ENCODE results near the gene ACBD4.

ACBD4 gene

GRCh38 chr17:45161288-45162024 is 26.0 kb downstream of the ACBD4 start, which contains the start of gene HEXIM2:
TSS of gene HEXIM2 (plus strand) at chr17:45161875. CDS start at chr17:45162794, 919 bp downstream.
- peak; percentile 98 for DNase-seq

DNA sequence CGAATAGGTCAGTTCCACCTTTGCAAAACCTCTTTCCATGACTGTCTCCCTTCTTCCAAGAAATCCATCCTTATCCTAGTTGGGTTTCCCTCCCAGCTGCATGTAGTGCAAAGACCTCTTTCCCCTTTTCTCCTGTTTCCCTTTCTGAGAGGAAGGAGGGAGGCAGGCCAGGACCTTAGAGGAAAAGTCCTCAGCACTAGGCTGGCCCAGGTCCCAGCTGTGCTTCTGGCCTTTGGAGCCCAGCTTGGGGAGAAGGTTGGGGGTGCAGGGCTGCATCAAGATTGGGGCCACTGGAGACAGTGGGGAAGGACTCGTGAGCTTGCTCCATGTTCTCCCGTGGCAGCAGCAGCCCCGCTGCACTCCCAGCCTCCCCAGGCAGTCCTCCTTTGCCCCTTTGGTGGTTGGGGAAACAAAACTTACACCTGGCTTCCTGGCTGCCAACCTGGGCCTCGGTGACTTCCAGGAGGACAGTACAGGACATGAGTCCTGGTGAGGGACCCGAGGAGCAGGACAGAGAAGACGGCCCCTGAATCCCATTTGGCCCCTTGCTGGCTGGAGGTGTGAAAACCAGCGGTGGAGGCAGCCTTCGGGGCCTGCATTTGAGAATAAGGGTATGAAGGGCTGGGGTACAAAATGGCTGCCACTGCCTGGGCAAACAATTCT is 26.7 kb downstream of the ACBD4 start:
- no peak for DNase-seq

- DNase-seq, result no peak
Observed at GRCh38 chr17:45164734-45165269, 29.3 kb downstream of the ACBD4 start.

GRCh38 chr17:45168991-45169752 is 33.7 kb downstream of the ACBD4 start:
- DNase-seq, result no peak

- DNase-seq, result no peak
Observed at GRCh38 chr17:45170280-45170930, 34.9 kb downstream of the ACBD4 start.

GRCh38 chr17:45170931-45171337 is 35.4 kb downstream of the ACBD4 start:
- DNase-seq, result no peak

- DNase-seq, result no peak
Observed at GRCh38 chr17:45171338-45172231, 36.1 kb downstream of the ACBD4 start.

DNA sequence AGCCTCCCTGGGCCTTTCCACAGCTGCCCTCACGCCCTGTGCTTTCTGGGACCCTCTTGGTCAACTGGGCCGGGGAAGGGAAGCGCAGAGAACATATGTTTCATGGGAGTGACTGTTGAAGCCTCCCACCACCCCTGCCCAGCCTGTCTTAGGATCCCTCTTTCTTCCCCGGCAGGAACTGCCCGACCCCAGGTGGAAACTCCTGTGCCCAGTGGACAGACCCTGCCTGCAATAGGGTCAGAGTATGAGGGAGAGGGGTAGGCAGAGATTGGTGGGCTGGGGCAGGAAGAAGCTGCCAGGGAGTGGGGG is 36.7 kb downstream of the ACBD4 start:
- no peak for DNase-seq

GRCh38 chr17:45172541-45173286 is 37.2 kb downstream of the ACBD4 start:
- DNase-seq, result peak; percentile 47

GRCh38 chr17:45175759-45176115 is 40.2 kb downstream of the ACBD4 start:
- DNase-seq, result no peak

DNA sequence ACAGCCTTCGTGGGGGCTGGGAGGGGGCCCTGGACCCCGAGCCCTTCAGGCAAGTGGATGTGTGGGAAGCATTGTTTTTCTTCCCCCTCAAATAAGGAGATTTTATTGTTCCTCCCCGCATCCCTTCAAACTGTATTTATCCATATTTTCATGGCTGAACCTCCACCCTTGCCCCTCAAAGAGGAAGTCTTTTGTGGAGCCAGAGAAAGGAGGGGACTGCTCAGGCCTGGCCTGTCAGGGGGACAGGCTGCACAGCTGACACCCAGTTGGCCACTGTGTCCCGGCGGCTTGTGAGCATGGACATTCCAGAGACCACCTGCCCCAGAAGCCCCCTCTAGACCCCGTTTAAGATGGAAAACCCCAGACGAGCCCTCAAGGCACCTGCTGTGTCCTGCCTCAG is 42.1 kb downstream of the ACBD4 start:
- no peak for DNase-seq

DNA sequence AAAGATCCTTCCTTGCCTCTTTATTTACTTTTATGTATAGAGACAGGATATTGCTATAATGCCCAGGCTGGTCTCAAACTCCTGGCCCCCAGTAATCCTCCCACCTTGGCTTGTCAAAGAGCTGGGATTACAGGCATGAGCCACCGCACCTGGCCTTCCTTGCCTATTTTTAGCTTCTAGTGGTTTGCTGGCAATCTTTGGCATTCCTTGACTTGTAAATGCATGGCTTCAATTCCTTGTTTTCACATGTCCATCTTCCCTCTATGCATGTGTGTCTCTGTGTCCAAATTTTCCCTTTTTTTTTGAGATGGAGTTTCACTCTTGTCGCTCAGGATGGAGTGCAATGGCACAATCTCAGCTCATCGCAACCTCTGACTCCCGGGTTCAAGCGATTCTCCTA is 48.7 kb downstream of the ACBD4 start:
- DNase-seq, result no peak

- DNase-seq, result no peak
Observed at GRCh38 chr17:45186801-45187354, 51.4 kb downstream of the ACBD4 start.

DNA sequence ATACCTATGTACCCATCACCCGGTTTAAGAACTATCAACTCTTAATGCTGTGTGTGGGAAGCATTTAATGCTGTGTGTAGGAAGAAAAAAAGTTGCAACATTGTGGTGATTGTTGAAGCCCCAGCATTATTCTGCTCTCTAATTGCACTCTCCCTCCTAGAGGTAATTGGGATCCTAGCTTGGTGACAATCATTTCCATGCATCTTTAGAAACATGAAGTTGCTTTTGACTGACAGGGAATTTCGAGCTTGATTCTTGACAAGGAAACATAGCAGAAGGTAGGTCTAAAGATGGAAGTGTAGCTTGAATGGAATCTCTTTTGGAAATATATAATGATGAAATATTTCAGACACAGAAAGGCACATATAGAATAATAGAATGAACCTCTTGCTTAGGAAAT is 53.5 kb downstream of the ACBD4 start:
- no peak for DNase-seq

- no peak for DNase-seq
Observed at GRCh38 chr17:45190503-45191255, 55.2 kb downstream of the ACBD4 start.
